ENCODE results near the gene GPR52.
"Not testable (repeated sequence)": the region's sequence is repeated elsewhere in the genome, so short reads cannot be mapped to it uniquely, and the experiment has no call there.

Gene GPR52, protein sequence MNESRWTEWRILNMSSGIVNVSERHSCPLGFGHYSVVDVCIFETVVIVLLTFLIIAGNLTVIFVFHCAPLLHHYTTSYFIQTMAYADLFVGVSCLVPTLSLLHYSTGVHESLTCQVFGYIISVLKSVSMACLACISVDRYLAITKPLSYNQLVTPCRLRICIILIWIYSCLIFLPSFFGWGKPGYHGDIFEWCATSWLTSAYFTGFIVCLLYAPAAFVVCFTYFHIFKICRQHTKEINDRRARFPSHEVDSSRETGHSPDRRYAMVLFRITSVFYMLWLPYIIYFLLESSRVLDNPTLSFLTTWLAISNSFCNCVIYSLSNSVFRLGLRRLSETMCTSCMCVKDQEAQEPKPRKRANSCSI

DNA sequence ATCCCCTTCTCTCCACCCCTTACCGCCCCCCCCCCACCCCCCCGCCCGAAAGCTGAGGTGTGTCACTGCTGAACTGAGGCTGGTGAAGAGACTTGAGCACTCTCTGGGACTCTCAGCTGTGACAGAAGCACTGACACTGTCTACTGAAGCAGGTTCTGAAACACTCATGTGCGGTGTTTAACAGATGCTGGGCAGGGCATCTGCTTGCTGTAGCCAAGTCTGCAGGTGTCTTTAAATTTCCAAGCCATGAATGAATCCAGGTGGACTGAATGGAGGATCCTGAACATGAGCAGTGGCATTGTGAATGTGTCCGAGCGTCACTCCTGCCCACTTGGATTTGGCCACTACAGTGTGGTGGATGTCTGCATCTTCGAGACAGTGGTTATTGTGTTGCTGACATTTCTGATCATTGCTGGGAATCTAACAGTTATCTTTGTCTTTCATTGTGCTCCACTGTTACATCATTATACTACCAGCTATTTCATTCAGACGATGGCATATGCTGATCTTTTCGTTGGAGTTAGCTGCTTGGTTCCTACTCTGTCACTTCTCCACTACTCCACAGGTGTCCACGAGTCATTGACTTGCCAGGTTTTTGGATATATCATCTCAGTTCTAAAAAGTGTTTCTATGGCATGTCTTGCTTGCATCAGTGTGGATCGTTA is at the start of gene GPR52:
Gene GPR52 (plus strand): TSS at position 99 of the 665 bp plus-strand sequence. CDS start 148 bp downstream, at position 247.
- no peak for DNase-seq

DNA sequence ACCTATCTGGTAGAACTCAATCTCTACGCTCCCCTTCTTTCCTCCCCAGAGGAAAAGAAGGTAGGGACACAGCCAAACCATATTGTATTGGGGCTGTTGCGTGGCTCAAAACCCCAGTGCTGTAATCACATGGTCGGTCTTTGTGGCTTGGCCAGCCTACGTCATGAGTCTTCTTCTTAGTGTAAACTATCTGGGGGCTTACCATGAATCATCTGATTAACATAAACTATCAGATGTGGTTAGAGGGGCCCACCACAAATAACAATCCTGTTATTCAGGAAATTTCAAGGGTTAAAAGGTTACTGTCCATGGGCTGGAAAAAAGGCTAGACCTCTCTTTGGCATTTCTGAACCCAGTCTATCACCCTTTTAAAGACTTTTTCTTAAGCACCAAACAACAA is 49.5 kb upstream of the GPR52 start:
- no peak for DNase-seq

DNA sequence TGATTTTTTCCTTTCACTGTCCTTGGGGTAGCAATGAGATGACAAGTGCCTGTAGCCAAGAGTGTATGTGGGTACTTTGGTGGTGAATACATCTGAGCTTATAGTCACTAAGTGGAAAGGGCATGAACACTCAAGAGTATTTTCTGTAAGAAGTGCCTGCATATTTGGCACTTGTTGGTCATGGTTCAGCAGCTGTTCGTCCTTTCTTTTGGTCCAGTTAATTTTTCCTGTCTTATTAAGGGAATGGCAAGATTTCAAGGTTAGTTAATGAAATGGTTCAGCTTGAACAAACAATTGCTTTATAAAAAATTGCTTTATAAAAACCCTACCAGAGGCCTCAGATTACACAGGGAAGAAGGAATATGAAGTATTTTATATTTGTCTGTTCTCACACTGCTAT is 48.6 kb upstream of the GPR52 start:
- DNase-seq, result no peak

DNA sequence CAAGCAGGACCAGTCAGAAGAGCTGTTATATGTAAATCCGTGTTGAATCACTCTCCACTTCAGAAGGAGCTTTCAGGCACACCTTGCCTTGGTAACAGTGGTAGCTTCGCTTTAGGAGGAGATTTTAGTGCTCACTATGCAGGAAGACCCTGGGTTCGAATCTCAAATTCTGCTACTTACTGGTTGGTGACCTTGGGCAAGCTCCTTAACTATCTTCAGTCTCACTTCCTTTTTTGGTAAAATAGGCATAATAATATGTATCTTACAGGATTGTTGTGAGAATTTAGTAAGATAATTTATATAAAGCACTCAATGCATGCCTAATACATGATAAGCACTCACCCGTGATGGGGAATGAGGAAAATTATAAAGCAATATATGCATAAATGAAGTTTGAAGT is 46.7 kb upstream of the GPR52 start:
- DNase-seq, result no peak

DNA sequence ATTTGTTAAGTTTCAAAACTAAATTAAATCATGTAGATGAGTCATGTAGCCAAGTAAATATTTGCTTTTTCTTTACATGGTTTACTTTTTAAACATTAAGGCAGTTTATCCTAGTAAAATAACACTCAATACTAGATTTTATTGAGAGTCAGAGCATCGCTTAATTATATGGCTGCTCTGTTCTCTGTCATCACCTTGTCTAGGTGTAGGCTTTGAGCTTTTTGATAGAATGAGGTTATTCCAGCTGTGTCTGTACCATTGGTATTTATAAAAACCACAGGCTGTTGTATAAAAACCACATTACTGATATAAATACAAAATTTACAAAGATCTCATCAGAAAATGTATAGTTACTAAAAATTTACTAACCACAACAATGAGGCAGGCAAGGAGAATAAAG is 42.5 kb upstream of the GPR52 start:
- DNase-seq, result no peak

DNA sequence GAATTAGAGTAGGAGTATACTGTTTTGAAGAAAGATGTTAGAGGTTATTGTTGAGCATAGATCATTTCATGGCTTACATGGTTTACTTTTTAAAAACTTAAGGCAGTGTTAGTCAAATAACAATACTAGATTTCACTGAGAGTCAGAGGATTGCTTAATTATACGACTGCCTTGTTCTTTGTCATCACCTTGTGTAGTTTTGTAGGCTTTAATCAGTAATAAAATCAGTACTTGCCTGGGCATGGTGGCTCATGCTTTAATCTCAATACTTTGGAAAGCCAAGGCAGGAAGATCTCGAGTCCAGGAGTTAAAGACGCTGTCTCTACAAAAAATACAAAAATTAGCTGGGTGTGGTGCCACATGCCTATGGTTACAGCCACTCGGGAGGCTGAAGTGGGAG is 41.3 kb upstream of the GPR52 start:
- DNase-seq, result no peak

DNA sequence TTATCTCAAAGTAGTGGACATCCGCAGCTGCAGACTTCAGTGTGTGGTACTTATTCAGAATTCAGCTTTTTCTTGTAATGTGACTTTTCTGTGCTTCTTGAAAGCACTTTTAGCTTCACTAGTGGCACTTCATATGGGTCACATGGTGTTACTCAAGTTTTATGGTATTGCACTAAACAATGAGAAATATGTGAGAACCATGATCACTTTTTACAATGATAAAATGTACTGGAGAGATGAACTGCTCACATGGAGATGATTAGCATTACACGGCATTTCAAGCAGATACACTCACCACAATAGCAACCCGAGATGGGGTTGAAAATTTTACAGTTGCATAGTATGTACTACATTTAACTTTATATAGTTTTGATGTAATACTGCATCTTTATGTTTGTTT is 40.1 kb upstream of the GPR52 start:
- DNase-seq, result no peak

DNA sequence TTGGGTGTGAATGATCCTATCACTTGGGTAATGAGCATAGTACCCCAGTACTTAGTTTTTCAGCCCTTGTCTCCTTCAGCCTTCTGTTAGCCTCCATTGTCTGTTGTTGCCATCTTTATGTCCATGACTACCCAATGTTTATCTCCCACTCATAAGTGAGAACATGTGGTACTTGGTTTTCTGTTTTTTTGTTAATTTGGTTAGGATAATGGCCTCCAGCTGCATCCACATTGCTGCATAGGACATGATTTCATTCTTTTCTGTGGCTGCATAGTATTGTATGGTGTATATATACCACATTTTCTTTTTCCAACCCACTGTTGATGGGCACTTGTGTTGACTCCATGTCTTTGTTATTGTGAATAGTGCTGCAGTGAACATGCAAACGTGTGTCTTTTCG is 39.6 kb upstream of the GPR52 start:
- no peak for DNase-seq

DNA sequence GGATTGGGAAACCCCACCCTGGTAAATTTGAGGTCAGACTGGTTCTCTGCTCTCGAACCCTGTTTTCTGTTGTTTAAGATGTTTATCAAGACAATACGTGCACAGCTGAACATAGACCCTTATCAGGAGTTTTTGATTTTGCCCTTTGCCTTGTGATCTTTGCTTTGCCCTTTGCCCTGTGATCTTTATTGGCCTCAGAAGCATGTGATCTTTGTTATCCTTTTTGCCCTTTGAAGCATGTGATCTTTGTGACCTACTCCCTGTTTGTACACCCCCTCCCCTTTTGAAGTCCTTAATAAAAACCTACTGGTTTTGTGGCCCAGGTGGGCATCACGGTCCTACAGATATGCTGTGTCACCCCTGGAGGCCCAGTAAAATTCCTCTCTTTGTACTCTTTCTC is 38.0 kb upstream of the GPR52 start:
- DNase-seq, result not testable (repeated sequence)

DNA sequence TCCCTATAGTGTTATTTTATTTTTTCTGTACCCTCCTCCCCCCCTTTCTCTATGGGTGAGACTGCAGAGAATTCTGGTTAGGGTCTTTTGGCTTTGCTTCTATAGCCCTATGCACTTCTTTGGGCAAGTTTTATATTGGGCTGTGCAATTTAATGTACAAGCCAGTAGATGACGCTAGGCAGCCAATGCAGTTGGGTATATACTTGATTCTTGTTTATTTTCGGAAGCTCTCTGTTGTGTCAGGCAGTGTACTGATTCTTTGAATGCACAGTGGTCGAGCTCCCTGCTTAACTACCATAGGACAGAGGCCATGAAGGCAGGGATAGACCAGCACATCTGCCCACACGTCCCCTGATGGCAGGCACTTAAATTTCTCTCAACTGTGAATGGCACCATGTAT is 34.1 kb upstream of the GPR52 start:
- no peak for DNase-seq

DNA sequence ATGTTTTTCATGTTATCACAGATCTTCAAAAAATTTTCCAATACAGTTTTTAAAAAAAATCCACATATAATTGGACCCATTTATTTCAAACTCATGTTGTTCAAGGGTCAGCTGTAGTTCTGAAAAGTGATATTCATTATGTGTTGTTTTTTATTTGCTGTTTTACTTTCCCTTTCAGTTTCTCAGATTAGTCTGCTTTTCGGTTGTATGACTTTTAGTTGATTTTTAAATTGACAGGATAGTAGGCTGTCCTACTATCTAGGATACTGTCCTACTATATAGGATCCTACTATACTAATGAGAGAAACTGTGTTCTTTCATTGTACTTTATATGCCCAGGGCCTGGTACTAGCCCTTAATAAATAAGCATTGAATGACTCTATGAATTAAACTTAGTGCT is 33.6 kb upstream of the GPR52 start:
- DNase-seq, result no peak

DNA sequence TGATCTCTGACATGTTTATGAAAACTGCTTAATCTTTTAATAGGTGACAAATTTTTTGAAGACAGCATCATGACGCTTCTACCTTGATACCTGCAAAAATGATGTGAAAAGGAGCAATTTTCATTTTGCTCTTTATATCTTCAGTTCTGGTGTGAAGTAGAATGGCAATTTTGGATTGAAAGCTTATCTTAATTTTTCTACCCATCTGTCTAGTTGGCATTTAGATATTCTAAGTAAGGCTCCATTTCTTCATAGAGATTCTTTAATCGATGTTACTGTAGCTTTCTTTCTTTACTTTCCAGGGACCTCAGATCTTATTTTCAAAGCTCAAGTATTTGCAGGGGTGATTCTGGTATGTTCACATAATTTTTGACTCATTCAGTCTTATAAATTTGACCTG is 32.3 kb upstream of the GPR52 start:
- no peak for DNase-seq

DNA sequence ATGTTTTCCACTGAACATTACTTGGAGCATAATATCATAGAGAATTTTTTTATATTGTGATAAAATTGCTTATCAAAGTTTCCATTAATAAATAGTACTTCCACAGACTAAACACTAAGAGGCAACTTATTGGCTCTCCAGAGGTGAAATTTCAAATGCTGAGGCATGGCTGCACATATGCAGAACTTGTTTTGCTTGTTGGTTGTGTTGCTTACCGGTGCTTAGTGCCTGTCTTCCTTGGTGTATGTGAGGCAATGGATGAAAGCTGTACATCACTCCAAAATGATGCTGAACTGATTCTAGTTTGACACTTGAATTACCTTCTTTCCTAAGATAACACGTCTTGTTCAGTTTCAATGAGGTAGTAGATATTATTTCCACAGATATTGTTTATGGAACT is 29.8 kb upstream of the GPR52 start:
- DNase-seq, result no peak

DNA sequence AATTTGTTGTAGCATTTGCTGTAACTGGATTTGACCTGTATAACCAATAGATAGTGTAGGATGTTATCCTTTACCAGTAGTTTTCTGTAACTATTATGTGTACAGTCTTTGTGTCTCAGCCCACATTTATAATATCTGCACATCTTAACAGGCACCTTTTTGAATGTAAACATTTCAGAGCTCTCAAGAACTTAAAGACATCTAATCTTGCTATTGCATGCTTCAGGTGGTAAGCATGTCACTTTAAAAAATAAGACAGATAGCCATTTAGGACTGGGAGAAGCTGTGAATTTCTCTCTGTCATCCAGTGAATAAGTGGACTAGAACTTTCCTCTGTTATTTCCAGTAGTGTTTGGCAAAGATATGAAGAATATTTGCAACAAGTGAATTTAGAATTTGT is 22.6 kb upstream of the GPR52 start:
- DNase-seq, result no peak

DNA sequence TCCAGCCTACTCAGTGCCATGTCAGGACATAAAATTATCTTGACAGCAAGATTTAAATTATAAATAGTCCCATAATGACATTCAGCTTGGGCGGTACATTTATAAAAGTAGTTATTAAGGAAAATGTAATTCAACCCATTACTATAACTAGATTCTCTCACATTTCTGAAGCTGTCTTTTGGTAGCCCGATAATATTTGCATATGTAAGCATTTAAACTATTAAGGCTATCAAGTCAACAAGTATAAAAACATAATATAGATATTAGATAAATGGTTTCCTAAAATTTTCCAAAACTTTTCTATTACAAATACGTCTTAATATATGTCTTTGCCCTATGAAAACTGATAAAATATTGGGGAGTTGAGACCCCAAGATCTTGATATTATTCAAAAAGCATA is 21.6 kb upstream of the GPR52 start:
- no peak for DNase-seq

DNA sequence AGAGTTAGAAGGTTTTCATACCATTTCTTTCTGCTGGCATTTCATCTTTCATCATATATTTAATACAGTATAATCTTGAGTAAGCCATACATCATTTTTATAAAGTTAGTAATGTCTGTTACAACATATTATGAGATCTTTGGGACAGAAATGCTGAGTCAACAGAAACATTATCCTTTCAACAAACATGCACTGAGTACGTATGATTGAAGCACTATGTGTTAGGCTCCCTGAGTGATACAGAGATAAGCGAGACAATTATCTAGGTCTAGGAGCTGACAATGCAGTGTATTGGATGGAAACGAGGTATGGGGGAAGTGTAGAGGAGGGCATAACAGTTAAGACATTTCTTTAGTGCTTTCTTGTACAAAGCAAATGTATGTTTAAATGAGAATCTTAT is 19.7 kb upstream of the GPR52 start:
- DNase-seq, result no peak

DNA sequence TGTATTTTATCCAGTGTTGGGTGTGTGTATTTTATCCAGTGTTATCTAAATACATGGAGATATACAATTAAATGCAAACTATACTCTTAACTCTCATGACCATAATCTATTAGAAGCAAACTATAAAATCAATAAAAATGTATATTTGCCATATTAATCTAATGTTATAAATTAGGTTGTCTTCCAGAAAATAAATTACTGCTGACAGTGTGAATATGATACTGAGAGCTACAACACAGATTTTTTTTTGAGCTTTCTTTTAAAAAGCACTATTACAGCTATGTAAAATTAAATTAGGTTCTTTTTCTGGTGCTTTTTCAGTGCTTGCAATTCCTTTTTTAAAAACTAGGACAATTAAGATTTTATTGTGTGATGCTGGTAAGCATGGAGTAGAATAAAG is 19.0 kb upstream of the GPR52 start:
- no peak for DNase-seq

DNA sequence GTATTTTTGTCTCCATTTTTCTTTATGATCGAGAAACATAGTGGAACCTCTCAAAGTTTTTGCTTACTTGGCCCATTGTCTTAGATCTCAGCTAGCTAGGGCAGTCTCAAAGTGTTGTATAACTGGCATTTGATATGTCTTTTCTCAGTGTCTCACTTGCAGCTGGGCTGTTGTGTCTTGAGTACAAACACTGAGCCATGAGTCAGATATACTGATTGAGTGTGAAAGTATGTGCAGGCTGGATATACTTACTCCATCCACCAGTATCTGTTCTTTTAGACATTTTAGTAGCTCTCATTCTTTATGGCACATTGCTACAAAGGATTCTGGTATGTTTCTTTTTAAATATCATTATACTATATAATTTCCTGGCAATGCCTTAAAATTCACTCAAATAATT is 14.3 kb upstream of the GPR52 start:
- no peak for DNase-seq

DNA sequence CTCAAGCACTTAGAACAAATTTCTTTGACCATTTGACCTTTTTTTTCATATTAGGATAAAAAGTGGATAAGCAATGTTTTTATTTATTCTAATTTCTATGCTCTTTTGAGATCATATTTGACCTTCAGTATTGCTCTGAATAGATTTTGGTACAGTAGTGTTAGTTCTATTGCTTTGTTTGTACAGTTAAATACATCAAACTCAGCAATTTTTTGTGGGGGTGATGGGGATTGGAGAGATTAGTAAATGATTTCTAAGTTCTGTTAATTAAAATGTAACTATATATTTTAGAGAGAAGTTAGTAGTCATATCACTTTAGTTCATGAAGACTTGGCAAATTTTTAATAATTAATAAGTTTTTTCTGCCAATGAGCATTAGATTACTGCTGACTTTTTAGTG is 2.4 kb upstream of the GPR52 start:
- no peak for DNase-seq

DNA sequence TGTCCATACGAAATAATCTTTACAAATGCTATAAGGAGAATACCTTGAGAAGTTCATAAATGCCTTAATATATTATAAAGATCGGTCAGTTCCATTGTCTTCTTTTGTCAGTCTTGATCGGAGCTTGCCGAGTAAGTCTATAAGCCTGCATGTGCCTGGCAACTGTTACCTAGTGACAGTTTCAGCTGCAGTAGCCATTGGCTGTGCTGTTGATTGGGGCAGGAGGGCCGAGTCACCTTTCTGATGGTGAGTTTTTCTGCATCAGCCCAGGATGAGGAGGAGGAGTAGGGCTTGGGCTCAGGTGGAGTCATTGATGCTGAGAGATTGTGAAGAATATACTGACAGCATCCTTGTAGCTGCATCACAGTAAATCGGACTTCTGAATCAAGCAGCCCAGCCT is 1.9 kb upstream of the GPR52 start:
- no peak for DNase-seq

DNA sequence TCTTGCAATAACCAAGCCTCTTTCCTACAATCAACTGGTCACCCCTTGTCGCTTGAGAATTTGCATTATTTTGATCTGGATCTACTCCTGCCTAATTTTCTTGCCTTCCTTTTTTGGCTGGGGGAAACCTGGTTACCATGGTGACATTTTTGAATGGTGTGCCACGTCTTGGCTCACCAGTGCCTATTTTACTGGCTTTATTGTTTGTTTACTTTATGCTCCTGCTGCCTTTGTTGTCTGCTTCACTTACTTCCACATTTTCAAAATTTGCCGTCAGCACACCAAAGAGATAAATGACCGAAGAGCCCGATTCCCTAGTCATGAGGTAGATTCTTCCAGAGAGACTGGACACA is 743 bp downstream of the GPR52 start:
- no peak for DNase-seq

DNA sequence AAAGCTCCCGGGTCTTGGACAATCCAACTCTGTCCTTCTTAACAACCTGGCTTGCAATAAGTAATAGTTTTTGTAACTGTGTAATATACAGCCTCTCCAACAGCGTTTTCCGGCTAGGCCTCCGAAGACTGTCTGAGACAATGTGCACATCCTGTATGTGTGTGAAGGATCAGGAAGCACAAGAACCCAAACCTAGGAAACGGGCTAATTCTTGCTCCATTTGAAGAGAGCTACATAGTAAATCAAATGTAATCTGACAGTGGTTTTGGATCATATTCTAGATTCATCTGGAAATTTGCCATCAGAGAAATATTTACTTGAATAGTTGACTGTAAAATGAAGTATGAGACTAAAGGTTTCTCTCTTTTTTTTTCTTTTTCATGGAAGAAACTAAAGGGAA is 1.2 kb downstream of the GPR52 start:
- no peak for DNase-seq

DNA sequence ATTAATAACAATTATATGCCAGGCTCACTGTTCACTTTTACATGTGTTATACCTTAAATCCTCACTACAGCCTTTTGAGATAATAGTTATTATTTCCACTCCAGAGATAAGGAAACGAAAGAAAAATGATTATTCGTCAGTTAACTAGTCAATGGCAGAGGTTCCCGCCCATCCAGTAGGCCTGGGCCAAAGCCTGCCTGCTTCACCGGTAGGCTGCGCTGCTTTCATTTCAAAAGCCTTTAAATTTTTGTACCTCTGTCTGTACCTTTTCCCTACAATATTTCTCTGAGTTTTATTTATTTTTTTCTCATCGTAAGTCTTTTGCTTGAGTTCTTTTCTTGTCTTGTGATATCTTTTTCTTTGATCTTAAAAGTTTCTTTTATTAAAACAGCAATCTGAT is 3.6 kb downstream of the GPR52 start:
- no peak for DNase-seq

DNA sequence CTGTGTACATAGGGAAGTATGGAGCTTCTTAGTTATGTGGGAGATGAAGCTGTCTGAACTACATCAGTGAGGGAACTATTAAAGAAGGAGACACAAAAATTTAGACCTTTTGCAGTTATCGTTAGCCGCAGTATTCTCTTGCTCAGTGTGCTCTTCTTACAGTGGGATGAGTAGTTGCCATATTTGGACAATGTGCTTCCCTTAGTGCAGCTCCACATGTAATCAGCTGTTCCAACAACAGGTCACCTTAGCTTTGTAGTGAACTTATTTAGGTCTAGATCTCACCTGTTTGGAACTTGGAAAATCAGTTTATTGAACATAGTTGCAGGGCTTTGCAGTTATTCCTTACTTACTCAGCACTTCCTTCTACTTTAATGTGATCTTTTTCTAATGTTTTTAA is 18.1 kb downstream of the GPR52 start:
- no peak for DNase-seq

DNA sequence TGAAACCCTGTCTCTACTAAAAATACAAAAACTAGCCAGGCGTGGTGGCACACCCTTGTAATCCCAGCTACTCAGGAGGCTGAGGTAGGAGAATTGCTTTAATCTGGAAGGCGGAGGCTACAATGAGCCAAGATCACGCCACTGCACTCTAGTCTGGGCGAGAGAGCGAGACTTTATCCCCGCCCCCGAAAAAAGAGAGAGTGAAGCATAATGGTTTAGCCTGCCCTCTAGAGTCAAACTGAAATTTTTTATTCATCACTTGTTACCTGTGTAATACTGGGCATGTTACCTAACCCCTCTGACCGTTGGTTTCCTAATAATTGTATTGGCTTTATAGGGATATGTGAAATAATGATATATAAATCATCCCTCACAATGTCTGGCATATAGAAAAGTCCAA is 18.8 kb downstream of the GPR52 start:
- DNase-seq, result no peak
